Hepatocyte (in vitro differentiated cells): ENCODE measurements around the gene DBP.

Source experiments
- CTCF ChIP-seq: fragments of 200-600 bp; sonication (generic); IDR thresholded peaks from 2 replicates; pipeline ENCODE4 v1.5.1; 2016; ENCODE audit warnings: antibody characterized with exemption, mild to moderate bottlenecking; ENCODE audit not compliant: poor library complexity
- EZH2 ChIP-seq: fragments of 200-600 bp; sonication (generic); IDR thresholded peaks from 2 replicates; pipeline ENCODE4 v1.6.1; 2016; ENCODE audit warnings: antibody characterized with exemption, mild to moderate bottlenecking, borderline replicate concordance
- EZH2phosphoT487 ChIP-seq: fragments of 200-600 bp; sonication (generic); IDR thresholded peaks from one replicate; pipeline ENCODE4 v1.6.1; 2018; ENCODE audit warnings: antibody characterized with exemption, mild to moderate bottlenecking, low read depth, moderate library complexity; ENCODE audit not compliant: unreplicated experiment, severe bottlenecking

- TF ChIP-seq CTCF, result no peak
- TF ChIP-seq EZH2, result no peak
- TF ChIP-seq EZH2phosphoT487, result no peak
These were observed 39.3 kb upstream of the DBP start for GRCh38 chr19:48676487-48676886.
